Germinal center (tissue), 1 donor: ENCODE data around the gene SPRED1.

ENCODE experiments used
- DNase-seq: peaks from one replicate; pipeline ENCODE4 v3.0.0; 2012; ENCODE audit warnings: mixed read lengths, low spot score

SPRED1 gene

GRCh38 chr15:38354315-38354929, 101.8 kb downstream of the SPRED1 start:
- peak; percentile 44 for DNase-seq

- DNase-seq = no peak
These were observed 109.7 kb downstream of the SPRED1 start for GRCh38 chr15:38362355-38362754.

GRCh38 chr15:38367476-38367875, 114.8 kb downstream of the SPRED1 start:
- no peak for DNase-seq

GRCh38 chr15:38369936-38370478, 117.4 kb downstream of the SPRED1 start:
- DNase-seq = no peak

- no peak for DNase-seq
These were observed 120.4 kb downstream of the SPRED1 start for GRCh38 chr15:38373016-38373415.

GRCh38 chr15:38374029-38374428, 121.4 kb downstream of the SPRED1 start:
- no peak for DNase-seq

GRCh38 chr15:38374556-38374955, 121.9 kb downstream of the SPRED1 start:
- DNase-seq = no peak

GRCh38 chr15:38376081-38376480, 123.4 kb downstream of the SPRED1 start:
- no peak for DNase-seq

- no peak for DNase-seq
These were observed 125.0 kb downstream of the SPRED1 start for GRCh38 chr15:38377636-38378035.

- no peak for DNase-seq
These were observed 125.5 kb downstream of the SPRED1 start for GRCh38 chr15:38378161-38378560.

- peak; percentile 53 for DNase-seq
These were observed 137.4 kb downstream of the SPRED1 start for GRCh38 chr15:38389924-38390542.

GRCh38 chr15:38391191-38391590, 138.6 kb downstream of the SPRED1 start:
- no peak for DNase-seq

GRCh38 chr15:38398134-38398533, 145.5 kb downstream of the SPRED1 start:
- DNase-seq = no peak

- DNase-seq = no peak
These were observed 148.5 kb downstream of the SPRED1 start for GRCh38 chr15:38401106-38401505.

GRCh38 chr15:38401701-38402100, 149.1 kb downstream of the SPRED1 start:
- no peak for DNase-seq

- DNase-seq = no peak
These were observed 153.8 kb downstream of the SPRED1 start for GRCh38 chr15:38406436-38406835.
